NCI-H2107 treated with DMSO at 0.1 percent for 48 hours (cell line): ENCODE measurements around the gene ZCCHC2.

Experiments
- DNase-seq: peaks from one replicate; lab custom pipeline; 2025; ENCODE audit not compliant: unreplicated experiment; lab: John Stamatoyannopoulos, UW

The ZCCHC2 gene

DNA sequence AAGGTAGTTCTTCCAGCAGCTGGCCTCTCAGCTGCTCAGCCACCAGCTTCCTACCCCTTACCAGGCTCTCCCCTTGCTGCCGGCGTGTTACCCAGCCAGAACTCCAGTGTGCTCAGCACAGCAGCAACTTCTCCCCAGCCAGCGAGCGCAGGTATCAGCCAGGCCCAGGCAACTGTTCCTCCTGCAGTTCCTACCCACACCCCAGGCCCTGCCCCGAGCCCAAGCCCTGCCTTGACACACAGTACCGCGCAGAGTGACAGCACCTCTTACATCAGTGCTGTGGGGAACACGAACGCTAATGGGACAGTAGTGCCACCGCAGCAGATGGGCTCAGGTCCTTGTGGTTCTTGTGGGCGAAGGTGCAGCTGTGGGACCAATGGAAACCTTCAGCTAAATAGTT, 52.0 kb downstream of the ZCCHC2 start:
- no peak for DNase-seq

- DNase-seq = no peak
Observed at GRCh38 chr18:62576271-62576670, 53.4 kb downstream of the ZCCHC2 start.

DNA sequence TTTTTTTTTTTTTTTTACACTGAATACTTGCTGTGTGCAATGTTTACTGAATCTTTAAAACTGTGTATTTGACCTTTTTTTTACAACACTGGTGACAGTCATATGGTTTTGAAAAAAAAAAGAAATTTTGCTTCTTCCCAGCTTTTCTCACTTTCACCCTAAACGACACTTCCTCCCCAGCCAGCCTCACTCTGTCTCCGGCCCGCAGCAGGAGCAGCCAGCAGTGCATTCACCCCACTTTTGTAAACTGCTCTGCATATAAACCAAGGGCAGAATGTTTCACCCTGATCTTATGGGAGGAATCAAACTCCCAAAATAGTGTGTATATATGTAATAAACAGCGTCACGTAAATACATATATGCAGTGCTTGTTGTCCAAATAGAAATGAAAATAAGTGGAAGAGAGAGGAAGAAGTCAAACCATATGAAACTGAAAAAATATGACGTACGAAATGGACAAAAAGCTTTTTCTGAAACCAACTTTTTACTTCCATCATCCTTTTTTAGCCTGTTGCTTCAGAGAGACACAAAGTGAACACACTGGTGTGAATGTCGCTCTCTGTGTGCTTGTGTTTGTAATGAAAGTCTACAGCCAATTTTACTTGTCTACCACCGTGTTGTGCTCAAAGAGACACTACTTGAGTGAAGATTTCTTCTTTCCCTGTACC, 54.2 kb downstream of the ZCCHC2 start:
- no peak for DNase-seq

DNA sequence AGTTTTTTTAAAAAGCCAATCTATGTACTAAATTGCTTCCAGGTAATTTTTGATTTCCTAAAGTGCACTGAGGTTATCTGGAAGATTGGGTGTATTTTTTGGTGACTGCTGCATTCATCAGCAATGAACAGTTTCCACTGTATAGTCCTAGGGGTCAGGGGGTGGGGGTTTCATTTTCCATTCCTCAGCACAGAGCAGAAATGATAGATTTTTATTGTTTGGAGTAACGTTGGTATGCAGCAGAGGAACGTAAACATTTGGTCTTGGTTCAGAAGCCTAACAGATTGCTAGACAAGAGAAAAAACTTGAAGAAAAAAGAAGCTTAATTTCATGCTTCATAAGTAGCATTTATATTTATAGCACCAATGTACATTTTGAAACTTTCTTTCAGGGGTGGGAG, 54.9 kb downstream of the ZCCHC2 start:
- no peak for DNase-seq

DNA sequence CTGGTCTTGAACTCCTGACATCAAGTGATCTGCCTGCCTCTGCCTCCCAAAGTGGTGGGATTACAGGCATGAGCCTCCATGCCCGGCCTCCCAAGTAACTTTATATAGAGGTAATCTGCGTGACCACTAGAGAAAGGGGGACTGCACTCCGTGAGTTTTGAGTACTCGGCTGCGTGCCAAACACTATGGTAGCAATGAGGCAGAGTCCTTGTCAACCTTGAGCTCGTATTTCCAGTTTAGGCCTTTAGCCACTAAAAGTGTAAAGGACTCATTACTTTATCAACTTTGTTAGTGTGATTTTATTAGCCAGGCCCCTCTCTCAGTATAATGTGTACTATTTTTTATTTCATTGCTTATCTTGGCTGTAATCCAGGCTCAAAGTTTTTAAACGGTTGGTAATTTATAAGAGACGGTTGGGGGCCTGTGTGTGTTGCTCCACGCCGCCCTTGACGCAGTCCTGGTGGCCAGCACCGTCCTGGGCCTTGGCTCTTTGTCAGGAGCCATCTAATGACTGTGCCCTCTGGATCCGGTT, 56.2 kb downstream of the ZCCHC2 start:
- DNase-seq = no peak

- no peak for DNase-seq
Observed at GRCh38 chr18:62583376-62583775, 60.6 kb downstream of the ZCCHC2 start.

DNA sequence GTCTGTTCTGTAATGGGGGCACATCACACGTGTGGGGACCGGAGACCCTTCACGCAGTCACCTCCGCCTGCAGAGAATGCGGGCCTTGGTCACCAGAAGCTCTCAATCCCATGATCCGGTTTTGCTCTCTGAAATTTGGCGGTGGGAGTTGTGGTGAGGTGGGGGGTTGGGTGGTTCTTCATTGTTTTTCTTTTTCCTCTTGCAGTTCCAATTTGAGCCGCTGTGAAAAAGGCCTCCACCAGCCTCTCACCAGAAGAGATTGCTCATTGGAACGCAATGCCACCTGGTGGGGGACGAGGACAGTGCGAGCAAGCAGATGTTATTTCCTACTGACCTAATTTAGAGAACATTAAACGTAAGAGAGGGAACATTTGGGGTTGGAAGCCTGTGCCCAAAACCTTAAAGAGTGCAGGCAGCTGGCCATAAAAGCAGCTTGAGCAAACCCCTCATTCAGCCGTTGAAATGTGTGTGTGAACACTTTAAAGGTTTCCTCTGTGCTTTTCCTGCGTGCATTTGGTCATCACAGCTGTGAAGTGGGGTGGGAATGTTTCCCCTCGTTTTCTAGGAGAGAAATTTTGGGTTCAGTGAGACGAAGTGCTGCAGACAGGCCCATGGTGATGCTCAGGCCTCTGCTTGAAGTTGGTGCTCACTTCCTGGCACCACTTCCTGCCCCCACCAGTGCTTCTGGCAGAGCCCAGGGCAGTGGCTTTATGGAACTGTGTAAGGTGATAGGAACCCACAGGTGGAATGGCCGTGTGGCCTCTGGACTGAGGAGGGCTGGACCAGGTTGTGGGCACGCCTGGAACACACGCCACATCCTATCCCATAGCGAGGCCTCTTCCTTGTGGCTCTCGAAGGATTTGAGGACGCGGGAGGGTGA, 61.7 kb downstream of the ZCCHC2 start:
- peak; percentile 83 for DNase-seq

GRCh38 chr18:62585274-62586150, 62.7 kb downstream of the ZCCHC2 start:
- DNase-seq = no peak

DNA sequence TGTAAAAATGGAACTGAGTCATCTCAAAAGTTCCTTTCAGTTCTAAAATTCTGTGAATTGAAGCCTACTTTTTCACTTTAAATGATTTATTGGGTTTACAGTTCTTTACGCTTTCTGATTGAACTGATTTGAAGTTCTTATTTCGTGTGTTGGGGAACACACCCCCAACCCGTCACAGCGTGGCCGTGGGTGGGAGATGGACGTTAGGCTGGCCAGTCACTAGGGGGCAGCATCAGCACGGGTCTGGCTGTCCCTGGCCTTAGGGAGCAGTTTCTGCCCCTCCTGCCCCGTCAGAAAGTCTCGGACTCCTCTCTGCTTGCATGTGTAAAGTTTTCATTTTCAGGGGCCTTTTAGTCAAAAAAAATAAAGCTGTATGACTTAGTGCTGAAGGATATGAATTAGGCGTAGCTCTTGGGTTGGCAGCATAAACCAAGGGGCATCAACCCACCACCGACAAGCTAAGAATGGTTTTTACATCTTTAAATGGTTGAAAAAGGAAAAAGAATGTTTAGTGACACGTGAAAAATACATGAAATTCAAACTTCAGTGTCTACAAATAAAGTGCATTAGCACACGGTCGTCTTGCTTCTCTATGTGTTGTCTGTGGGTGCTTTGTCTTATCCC, 63.4 kb downstream of the ZCCHC2 start:
- peak; percentile 33 for DNase-seq

DNA sequence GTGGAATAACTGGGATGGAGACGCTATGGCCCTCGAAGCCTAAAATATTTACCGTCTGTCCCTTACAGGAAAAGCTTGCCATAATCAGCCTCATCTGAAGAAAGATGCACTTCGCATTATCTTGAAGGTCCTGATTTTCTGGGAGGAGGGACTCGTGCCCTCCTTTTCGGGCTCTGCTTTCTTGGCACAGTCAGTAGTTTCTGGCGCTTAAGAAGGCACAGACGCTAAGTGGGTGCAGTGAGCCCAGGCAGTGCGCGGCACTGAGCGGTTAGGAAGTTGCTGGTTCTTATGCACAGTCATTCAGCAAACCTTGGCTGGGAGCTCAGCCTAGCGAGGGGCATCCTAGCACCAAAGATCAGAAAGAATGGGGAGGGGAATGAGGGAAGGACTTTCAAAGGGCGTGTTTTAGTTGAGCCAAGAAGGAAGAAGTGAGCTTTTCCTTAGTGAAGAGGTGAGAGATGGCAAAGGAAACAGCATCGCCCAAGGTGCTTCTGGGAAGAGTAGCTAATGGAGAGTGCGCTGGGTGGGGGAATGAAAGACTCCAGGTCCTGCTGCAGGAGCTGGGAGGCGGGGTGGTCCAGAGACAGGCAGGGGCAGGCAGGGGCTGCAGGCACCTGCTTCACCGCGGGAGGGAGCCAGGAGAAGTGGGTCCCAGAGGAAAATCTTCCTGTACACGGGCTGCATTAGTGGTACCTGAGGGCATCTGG, 64.1 kb downstream of the ZCCHC2 start:
- no peak for DNase-seq

DNA sequence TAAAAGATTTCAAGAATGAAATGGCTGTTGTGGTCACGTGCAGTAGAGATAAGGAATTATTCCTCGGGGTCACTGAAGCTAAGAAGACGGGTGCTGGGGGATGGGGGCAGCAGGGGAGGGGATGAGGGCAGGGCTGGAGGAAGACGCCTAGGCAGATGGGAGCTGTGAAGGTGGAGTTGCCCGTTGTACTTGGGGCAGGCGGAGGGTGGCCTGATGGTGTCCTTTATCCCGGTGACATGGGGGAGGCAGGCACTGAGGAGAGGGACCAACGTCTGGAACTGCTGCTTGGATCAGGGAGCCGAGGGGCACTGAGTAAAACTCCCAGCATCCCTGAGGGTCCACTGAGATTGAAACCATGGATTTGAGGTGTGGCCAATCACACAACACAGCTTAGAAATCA, 64.9 kb downstream of the ZCCHC2 start:
- DNase-seq = no peak

- DNase-seq = no peak
Observed at GRCh38 chr18:62588217-62588616, 65.4 kb downstream of the ZCCHC2 start.

DNA sequence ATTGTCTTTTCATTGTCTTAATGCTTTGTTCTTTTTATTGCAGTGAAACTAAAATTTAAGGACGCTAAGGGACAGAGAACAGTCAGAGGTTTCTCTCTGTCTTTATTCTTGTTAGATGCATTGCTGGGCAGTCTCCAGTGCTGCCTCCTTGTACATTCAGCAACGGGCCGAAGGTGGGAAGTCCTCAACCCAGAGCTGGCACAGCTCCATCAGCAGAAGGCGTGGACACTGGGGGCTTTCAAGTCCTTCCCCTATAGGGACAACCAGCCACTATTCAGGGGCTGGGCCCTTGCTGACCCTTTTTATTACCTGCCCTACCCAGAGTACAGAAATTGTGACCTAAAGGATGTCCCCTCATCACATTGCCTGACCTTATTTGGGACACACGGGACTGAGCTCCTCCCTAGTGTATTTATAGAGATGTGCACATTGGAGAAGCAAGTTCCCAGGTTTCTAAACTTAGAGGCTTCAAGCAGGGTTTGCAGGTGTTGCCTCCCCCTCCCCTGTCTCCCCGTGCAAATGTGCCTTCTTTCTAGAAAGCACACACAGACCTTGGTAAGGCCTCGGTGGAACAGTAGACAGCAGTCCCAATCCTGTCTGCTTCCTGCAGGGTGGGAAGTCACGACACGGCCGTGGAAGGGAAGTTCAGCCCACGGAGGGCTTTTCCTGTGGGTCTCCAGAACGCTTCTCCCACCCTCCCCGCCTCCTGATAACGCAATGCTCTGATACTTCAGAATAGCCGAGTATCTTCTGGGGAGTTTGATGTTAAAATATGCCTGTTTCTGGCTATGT, 68.2 kb downstream of the ZCCHC2 start:
- DNase-seq = no peak

DNA sequence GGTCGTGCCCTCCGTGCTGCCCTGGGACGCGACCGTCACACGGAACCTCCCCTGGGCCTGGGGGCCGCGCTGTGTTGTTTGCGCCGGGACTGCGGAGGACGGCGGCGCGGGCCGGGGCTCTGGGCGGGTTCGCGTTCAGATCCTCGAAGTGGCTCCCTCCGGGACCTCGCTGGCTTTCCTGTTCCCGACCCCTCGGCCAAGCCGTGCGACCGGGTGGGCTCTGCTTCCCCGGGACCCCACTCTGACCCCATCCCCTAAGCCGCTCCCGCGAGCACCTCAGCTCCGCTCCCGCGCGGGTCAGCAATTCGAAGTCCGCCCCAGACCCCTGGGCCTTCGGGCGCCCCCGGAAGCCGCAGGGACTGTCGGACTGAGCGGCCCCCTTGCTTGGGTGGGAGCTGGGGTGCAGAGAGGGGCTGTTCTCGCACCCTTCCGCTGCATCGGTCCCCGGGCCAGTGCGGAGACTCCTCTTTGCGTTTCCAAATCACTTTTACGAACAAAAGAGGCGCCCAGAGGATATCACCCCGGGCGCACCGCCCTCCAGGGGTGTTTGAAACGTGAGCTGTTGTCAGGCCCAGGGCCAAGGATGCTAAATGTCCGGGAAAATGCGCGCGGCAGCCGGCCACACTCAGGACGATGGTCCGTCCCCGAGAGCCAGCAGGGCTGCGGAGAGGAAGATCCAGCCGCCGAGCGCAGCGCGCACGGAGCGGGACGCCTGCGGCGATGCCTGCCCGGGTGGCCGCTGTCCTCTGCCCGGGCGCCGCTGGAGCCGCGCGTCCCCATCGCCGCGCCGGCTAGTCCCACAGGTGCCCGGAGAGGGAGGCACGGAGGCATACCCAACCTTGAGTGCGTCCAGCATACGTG, 73.5 kb downstream of the ZCCHC2 start:
- DNase-seq = no peak

DNA sequence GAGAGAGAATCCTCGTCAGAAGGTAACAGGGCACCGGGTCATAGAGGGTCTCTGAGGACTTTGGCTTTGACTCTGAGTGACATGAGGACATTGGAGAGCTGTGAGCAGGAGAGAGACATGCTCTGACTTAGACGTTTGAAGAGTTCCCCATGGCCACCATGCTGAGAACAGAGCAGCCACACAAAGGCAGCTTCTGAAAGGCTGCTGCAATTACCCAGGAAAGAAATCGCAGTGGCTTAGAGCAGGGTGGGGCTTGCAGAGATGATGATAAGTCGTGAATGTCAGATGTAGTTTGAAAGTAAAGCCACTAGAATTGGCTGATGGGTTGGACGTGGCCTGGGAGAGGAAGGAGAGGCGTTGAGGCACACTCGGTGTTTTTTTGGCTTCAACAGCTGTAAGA, 79.0 kb downstream of the ZCCHC2 start:
- no peak for DNase-seq

DNA sequence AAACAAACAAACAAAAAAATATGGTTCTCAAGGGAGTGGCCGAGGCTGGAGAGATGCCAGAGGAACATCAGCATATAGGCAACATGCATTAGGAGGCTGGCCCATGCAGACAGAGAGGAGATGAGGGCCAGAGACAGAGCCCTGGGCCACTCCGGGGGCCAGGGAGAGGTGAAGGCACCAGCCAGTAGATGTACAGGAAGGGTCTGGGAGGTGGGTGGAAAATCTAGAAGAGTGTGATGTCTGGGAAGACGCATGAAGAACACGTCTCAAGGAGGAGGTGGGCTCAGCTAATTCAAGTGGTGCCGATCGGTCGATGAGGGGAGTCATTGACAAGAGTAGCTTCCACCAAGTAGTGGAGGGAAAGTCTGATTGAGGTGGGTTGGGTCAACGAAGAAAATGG, 79.9 kb downstream of the ZCCHC2 start:
- DNase-seq = no peak

DNA sequence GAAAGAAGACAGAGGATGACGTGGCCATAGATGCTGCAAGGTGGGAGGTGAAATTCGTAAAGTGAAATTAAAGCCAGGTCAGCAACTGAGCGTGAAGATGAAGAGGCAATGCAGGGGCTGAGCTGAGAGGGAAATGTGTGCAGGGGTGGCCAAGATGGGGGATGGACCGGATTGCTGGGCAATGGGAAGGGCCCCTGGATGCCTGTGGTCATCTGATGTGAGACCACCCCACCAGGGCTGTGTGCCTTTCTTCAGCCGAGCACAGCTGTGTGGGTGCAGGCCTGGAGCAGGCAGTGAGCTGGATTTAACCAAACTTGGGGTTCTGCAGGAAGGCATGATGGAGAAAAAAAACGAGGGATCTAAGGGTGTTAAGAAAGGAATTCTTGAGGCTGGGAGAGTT, 80.4 kb downstream of the ZCCHC2 start:
- DNase-seq = no peak

DNA sequence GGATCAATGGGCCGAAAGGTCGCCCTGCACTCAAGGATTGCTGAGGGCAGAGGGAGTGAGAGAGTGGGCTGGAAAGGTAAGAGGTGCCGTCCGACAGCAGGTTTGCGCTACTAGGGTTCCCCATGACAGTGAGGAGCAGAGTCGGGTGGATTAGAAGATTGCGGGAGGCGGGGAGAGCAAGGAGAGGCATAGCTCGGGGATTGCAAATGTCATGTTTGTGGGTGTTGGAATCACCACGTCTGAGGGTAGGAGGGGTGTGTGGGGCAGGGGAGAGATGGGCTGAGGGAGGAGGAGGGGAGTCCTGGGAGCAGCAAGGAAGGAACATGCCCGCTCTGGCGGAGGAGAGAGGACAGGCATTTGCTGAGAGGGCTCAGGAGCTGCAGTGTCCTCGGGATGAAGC, 81.2 kb downstream of the ZCCHC2 start:
- no peak for DNase-seq

GRCh38 chr18:62605685-62606084, 82.9 kb downstream of the ZCCHC2 start:
- DNase-seq = no peak
